HG02759 (cell line): ENCODE results near the gene MAP2K4.

ENCODE experiments used
- ATAC-seq: cut with Tn5 transposase; IDR thresholded peaks from one replicate; pipeline ENCODE4 v1.9.1; 2021; ENCODE audit warnings: mild to moderate bottlenecking, moderate library complexity; ENCODE audit not compliant: unreplicated experiment

Gene MAP2K4

DNA sequence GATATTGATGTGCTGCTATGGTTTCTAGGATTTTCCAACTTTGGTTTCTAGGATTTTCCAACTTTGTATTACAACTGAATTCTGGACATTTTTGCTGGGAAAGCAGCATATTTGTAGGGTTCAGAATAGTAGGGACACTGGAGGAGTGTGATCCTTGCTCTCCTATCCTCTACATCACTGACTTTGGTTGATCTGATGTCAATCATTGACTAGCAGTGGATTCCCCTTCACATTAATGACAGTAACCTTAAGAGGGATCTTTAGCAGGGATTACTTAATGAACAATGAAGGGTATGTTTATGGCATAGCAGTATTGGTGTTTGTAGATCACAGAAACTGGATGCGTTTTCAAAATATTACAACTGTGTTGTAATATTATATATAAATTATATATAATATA, 67.4 kb downstream of the MAP2K4 start:
- ATAC-seq: no peak

GRCh38 chr17:12089809-12090384, 69.2 kb downstream of the MAP2K4 start:
- ATAC-seq: no peak

DNA sequence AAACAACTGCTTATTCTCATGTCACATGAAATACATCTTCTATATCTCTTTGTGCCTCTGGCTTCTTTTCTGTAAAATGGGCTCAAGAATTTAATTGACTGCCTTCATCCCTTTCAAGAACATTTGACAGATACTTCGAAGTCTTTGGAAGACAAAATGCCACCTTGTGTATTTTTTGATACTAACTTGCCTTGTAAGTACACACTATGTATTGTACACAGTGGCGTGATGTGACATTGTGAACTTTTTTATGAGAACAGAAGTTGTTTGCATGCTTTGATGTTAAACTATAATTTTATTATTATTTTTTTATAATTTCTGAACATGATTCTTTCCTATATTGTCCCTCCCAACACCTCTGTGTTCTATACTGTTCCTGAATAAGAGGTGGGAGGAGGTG, 73.7 kb downstream of the MAP2K4 start:
- no peak for ATAC-seq

- ATAC-seq: no peak
Observed at GRCh38 chr17:12095522-12095921, 74.8 kb downstream of the MAP2K4 start.

DNA sequence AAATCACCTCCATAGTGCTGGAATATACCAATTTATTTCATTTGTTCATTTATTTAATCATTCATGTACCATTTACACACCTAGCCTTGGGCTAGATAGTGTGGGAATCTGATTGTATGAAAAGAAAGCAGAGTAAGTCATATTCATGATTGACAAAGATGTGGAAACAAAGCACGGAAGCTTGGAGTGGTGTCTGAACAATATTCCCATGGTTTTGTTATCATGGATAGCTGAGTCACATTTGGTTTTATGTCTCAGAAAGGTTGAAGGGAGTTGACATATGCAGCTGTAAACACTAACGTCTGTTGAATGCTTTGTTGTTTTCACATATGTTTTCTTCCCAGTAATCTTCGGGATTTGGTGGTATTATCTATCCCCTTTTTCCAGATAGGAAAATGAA, 76.6 kb downstream of the MAP2K4 start:
- ATAC-seq: no peak

DNA sequence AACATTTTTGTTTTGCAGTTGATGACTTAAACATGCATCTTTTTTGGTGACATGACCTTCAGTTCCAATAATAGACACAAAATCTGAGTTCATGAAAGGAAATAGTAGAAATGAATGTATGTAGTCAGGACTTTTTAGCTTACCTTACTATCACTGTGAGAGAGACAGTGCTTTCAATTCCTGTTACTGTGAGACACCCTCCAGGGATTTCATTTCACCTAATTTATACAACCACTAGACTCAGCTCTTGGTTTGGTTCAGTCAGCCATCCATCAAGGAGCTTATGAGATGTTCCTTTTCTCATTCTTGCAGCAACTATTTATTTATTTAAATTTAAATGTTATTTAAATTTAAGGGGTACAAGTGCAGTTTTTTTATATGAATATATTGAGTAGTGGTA, 77.9 kb downstream of the MAP2K4 start:
- peak; percentile 93 for ATAC-seq

DNA sequence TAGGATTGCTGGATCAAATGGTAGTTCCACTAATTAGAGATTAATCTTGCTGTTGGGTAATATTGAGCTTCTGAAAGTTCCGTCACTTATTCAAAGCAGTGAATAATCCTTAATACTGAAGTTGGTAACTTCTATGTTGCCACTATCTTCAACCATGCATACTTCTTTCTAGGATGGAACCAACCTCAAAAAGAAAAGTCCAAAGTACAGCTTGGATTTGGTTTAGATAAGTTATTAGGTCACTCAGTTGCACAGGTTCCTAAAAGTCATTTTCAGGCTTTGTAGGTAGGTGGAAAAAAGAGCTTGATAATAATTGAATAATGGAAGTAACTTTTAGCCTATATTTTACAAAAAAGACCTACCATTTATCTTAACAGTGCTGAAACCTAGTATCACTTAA, 78.7 kb downstream of the MAP2K4 start:
- ATAC-seq: no peak

- ATAC-seq: no peak
Observed at GRCh38 chr17:12104831-12105230, 84.2 kb downstream of the MAP2K4 start.

DNA sequence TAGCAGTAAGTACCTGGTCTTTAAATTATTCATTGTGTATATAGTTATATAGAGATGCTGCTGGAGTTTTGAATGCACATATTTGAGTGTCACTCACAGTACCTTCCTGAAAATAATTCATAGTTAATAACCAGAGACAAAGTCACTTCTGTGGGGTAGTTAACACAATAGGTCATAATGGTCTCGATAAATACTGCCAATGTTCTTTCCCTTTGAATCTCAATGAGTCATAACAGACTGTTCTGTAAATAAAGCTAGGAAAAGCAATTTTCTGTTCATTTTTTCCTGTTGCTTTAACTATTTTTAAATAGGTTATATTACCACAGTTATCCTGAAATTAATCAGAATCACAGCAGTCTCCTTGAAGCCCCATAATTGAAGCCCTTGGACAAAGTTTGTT, 87.2 kb downstream of the MAP2K4 start:
- no peak for ATAC-seq

DNA sequence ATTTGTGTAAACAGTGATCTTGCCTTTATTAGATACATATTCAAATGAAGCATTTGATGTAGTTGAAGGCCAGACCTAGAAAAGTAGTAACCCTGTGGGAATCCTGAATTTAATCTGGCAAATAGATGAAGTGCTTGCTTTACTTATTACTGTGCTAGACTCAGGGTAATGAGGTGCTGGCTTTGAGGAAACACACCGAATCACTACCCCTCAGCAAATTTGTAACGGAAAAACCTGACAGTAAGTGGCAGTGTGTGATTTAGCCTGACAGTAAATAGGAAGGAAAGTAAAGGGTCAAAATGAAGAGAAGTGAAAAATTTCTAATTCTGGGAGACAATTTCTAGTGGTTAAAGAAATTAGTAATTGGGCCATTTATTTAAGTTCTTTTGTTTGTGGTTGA, 90.2 kb downstream of the MAP2K4 start:
- ATAC-seq: no peak

DNA sequence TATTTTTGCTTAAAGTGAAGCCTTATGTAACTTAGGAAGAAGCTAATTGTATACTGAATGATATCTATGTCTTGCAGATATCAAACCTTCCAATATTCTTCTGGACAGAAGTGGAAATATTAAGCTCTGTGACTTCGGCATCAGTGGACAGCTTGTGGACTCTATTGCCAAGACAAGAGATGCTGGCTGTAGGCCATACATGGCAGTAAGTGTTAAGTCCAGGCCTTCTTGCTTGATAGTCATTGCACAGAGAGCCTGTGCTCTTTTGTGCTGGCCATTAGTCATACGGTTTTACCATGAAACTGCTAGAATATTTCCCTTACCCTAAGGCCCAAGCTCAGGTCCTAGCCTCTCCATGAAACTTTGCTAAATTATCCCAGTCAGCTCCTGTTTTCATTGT, 92.5 kb downstream of the MAP2K4 start:
- ATAC-seq: no peak

DNA sequence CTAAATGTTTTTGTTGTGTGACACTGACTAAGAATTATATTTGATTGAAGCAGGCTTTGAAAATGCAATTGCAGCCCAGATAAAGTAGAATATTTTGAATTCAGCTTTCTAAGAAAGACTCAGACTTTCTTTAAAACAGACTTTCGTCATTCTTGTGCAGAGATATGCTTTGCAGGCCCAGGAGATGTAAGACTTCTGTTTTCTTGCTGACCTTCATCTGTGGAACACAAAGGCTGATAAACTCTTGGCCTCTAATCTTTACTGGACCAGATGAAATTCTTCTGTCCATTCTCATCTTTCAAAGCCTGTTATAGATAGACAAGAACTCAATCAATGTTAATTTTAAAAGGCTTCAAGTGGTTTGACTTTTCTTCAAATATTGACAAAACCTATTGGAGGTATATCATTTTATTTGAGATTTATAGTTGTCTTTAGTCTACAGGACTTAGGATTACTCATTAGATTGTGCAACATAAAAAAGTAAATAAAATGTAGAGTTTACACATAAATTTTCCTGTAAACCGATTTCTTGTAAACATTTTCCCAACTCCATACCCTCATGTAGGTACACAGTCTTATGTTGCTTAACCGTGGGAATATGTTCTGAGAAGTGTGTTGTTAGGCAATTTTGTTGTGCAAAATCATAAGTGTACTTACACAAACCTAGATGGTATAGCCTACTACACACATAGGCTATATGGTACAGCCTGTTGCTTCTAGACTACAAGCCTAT, 94.2 kb downstream of the MAP2K4 start:
- ATAC-seq: no peak

DNA sequence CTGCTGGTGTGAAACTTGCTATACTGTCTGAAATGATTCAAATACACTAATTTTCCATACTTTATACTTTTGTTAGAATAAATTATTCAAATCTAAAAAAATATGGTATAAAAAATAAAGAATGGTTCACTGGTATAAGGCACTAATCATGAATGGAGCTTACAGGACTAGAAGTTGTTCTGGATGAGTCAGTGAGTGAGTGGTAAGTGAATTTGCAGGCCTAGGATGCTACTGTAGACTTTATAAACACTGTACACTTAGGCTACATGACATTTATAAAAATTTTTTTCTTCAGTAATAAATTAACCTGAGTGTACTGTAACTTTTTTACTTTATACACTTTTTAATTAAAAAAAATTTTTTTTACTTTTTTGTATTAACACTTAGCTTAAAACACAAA, 95.5 kb downstream of the MAP2K4 start:
- ATAC-seq: no peak

GRCh38 chr17:12118617-12119016, 97.9 kb downstream of the MAP2K4 start:
- no peak for ATAC-seq

DNA sequence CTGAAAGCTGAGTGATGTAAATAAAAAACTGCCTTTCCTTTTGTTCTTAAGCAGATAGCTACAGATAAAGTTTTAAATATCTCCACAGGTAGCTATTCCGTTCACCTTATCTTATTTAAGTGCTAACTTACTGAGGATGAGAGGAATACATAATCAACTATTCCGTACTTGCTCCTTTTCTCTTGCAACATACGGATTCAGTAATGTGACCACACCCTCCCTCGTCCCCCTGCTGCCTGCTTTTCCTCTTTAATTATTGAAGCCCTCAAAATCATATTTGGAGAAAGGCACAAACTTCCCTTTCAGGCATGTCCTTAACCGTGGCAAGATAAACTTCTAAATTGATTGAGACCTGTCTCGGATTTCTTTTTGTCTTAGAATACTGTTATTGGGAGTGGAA, 101.4 kb downstream of the MAP2K4 start:
- no peak for ATAC-seq

- ATAC-seq: no peak
Observed at GRCh38 chr17:12127177-12127576, 106.5 kb downstream of the MAP2K4 start.

GRCh38 chr17:12127667-12128066, 107.0 kb downstream of the MAP2K4 start:
- ATAC-seq: no peak

DNA sequence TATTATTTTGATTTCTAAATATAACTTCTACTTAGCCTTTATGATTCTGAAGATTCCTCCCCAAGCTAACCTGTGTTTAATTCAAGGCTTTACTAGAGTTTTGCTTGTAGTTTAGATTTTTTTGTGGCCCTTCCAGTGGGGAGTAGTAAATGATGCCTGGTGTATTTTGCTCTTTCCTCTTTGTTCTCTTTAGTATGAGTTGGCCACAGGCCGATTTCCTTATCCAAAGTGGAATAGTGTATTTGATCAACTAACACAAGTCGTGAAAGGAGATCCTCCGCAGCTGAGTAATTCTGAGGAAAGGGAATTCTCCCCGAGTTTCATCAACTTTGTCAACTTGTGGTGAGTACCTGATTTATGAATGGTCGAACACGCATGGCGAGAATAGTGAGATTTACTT, 108.3 kb downstream of the MAP2K4 start:
- no peak for ATAC-seq

DNA sequence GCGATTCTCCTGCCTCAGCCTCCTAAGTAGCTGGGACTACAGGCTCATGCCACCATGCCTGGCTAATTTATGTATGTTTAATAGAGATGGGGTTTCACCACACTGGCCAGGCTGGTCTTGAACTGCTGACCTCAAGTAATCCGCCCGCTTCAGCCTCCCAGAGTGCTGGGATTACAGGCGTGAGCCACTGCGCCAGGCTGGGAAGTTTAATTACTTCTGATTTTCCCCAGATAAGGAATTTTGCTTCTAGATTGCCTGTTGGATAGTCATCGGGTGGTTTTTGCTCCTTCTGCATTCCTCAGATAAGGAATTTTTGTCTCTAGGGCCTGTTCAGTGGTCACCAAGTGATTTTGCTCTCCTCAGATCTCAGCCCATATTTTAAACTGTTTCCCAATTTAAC, 112.5 kb downstream of the MAP2K4 start:
- ATAC-seq: no peak

DNA sequence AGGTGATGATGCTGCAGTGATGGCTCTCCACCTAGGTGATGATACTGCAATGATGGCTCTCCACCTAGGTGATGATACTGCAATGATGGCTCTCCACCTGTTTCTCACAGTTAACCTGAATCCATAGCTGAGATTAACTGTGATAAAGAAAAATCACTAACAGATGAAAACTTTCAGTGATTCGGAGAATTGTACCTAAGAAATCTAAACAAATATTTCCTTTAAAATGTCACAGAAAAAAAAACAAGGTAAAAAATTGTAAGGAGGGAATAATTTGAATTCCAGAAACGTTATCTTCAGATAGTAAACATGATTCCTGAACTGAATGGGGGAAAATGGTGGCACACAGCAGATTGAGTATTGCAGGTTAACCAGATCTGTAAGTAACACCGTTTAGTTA, 113.4 kb downstream of the MAP2K4 start:
- ATAC-seq: no peak

DNA sequence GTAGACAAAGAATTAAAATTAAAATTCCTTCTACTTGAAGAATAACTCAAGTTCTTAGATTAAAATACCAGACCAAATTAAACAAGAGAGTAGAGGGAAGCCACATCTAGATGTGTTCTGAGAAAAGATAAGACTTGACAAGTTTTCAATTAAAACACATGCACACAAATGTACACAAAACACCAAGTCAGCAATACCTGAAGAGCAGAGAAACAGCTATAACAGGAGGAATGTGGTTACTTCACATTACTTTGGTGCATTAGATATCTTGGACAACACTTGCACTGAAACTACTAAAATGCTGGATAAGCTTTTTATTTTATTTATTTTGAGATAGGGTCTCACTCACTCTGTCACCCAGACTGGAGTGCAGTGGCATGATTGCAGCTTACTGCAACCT, 113.9 kb downstream of the MAP2K4 start:
- no peak for ATAC-seq

- no peak for ATAC-seq
Observed at GRCh38 chr17:12136243-12136642, 115.6 kb downstream of the MAP2K4 start.

- ATAC-seq: no peak
Observed at GRCh38 chr17:12136646-12137045, 116.0 kb downstream of the MAP2K4 start.
